Loucy (cell line): ENCODE results near the gene XIST.

ENCODE experiments used
- CTCF ChIP-seq: fragments of 200-600 bp; sonication (generic); conservative IDR thresholded peaks from 2 replicates; pipeline ENCODE4 v1.5.1; 2014; ENCODE audit warnings: mild to moderate bottlenecking, antibody characterized with exemption, low read length
- EZH2phosphoT487 ChIP-seq: fragments of 200-600 bp; IDR thresholded peaks from 2 replicates; pipeline ENCODE4 v1.6.1; 2018; ENCODE audit warnings: antibody characterized with exemption, mild to moderate bottlenecking, moderate library complexity, borderline replicate concordance

GRCh38 chrX:73863852-73864251 lies 11.3 kb upstream of the XIST start:
- TF ChIP-seq CTCF (no peak), EZH2phosphoT487 (no peak)
